GM21526 (cell line): ENCODE results near the gene FTCD.
"Not testable (repeated sequence)": the region's sequence is repeated elsewhere in the genome, so short reads cannot be mapped to it uniquely, and the experiment has no call there.

Source experiments
- ATAC-seq: cut with Tn5 transposase; IDR thresholded peaks from one replicate; pipeline ENCODE4 v1.9.1; 2021; ENCODE audit warnings: moderate library complexity; ENCODE audit not compliant: unreplicated experiment, low FRiP score

The FTCD gene

DNA sequence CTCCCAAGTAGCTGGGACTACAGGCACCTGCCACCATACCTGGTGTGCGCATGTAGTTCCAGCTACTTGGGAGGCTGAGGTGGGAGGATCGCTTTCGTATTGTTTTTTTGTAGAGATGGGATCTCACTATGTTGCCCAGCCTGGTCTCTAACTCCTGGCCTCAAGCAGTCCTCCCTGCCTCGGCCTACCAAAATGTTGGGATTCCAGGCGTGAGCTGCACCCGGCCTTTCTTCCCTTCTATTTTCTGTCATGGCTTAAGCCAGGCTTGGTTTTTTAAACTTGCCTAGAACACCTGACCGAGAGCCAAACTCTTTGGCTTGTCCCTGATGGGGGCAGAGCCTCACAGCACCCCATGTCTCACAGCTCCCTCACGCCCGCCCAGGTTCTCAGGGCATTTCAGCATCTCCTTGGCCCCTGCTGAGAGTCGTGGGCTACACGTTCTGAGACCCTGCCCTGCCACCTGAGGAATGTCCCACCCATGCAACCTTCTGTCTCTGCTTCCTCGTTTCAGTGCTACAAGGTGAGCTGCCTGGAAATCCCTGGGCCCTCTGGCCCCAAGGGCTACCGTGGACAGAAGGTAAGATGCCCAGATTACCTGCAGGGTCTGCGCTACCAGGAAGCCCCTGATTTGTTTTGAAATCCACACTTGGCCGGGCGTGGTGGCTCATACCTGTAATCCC is 41.7 kb downstream of the FTCD start:
- no peak for ATAC-seq

DNA sequence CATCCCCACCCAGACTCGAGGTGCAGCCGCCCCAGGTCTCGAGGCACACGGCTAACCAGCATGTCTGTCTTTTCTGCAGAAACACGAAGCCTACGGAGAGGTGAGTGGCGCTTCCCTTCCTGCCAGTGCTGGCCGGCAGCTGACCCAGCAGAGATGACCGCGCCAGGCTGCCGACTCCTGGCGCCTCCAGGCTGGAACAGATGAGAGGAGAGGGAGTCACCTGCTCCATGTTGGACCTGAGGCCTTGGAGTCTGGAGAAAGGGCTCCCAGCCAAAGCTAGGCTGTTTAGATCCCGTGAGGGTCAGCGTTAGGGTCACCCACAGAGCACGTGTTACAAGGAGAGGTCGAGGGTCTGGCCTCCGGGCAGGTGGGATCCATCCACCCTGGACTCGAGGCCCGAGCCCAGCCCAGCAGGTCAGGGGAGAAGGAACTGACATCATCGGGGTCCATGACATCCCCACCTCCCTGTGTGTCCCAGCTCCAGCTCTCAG is 42.6 kb downstream of the FTCD start:
- ATAC-seq, result no peak

DNA sequence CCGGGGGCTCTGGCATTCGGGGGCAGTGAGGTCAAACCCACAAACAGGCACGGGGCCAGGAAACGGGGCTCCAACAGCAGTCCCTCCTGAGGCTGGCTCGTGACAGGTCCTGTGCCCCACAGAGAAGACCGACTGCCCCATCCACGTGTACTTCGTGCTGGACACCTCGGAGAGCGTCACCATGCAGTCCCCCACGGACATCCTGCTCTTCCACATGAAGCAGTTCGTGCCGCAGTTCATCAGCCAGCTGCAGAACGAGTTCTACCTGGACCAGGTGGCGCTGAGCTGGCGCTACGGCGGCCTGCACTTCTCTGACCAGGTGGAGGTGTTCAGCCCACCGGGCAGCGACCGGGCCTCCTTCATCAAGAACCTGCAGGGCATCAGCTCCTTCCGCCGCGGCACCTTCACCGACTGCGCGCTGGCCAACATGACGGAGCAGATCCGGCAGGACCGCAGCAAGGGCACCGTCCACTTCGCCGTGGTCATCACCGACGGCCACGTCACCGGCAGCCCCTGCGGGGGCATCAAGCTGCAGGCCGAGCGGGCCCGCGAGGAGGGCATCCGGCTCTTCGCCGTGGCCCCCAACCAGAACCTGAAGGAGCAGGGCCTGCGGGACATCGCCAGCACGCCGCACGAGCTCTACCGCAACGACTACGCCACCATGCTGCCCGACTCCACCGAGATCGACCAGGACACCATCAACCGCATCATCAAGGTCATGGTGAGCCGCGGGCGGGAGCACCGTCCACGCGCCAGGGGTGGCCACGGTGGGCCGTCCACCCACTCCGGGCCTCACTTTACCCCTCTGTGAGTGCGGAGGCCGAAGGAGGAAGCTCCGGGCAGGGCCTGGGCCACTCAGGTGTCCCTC is 43.3 kb downstream of the FTCD start:
- no peak for ATAC-seq

DNA sequence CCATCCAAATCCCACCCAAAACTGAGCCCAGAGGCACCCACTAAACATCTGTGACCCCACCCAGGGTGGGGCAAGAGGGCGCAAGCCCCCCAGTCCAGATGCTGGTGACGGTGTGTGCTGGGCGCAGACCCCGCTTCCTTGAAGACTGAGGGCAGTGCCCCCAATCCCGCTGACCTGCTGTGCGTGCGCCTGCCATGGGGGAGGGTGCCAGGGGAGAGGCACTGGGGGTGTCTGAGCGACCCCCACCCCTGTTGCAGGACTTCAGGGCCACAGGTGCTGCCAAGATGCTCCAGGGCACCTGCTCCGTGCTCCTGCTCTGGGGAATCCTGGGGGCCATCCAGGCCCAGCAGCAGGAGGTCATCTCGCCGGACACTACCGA is 44.2 kb downstream of the FTCD start:
- ATAC-seq, result no peak

DNA sequence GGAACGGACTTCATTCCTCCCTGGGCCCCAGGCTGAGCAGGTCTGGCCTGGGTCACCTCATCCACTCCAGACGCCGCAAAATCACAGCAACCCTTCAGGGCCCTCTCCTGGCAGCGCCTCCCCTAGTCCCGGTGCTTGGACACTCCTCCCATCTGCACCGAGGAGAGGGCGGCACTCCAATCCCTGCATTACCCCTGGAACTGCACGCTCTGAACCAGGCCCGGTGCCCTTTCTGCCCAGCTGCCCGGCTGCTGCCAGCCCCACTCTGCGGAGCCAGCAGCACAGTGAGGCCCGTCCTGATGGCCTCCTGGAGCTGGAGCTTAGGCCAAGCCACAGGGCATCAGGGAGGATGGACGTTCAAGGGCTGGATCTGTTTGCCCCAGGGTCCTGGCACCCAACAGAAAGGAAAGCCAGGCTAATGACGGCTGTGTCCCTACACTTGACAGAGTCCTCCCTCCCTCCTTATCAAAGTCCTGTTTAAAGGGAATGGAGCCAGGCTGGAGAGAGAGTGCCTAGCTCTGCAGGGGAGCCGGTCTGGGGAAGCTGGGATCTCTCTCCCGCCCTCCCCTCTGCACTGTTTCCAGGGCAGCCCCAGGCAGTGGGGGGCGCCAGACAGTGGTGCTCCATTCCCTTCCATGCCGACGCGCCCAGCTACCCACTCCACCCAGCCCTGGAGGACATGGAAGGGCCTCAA is 44.7 kb downstream of the FTCD start:
- no peak for ATAC-seq

DNA sequence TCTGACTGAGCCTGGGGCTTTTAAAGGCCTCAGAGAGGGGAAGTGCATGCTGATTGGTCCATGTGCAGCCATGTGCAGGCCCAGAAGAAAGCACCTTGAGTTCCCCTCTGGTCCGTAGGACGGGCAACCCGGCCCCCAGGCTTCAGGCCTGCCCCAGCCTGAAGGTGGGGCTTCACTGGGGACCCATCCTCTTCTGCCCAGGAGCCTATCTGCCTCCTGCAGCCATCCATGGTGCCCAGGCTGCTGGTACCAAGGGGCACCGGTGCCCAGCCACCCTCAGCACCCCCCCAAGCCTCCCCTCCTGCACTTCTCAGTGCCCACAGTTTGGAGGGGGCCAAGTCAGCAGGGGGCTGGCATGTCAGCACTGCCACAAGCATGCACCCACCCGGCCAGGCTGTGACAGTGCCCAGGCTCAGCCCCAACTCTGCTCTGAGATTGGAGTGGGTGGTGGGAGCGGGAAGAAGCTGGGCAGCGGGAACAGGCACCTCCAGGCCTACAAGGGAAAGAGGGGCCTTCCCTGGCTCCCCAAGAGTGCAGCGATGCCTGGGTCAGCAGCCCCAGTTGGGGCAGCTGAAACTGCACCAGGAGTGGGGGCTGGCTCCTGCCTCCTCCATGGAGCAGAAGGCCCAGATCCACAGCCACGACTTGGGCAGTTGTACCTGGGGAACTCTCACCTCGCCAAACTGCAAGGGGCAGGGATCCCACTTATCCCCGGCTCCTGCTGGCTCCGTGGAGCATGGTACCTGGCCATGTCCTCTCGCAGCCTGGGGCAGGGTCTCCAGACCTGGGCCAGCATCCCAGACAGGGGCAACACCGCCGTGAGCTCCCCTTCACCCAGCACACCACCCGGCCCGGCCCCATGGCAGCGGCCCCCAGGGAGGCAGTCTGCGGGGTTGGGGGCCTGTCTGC is 45.8 kb downstream of the FTCD start:
- no peak for ATAC-seq

DNA sequence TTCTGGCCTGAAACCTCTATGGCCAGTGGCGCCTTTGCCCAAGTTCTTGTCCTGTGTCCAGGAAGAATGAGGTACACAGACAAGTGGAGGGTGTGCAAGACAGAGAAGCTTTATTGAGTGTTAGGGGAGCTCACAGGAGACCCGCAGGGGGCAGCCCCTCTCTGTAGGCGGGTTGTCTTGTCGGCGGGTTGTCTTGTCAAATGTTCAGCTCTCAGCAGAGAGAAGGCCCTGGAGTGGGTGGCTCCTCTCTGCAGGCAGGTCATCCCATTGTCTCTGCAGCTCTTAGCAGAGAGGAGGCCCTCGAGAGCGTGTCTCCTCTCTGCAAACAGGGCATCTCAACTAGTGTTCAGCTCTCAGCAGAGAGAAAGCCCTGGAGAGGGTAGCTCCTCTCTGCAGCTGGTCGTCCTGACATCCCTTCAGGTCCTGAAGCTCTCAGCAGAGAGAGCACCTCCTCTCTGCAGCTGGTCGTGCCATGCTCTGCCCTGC is 46.5 kb downstream of the FTCD start:
- no peak for ATAC-seq

DNA sequence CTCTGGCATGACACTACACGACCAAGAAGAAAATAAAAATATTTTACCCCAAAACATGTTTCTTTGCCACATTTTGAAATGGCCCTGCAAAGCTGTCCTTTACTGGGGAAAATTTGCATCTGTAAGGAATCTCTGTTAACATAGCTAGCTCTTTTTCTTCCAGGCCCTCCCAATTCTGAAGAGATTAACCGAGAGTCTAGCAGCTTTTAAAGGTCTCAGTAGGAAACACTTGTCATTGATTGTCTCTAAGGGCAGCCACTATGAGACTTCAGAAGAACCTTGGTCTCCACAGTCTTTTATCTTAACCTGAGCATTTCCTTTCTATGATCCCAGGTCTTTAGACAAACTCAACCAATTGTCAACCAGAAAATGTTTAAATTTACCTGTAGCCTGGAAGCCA is 48.0 kb downstream of the FTCD start:
- ATAC-seq, result not testable (repeated sequence)

DNA sequence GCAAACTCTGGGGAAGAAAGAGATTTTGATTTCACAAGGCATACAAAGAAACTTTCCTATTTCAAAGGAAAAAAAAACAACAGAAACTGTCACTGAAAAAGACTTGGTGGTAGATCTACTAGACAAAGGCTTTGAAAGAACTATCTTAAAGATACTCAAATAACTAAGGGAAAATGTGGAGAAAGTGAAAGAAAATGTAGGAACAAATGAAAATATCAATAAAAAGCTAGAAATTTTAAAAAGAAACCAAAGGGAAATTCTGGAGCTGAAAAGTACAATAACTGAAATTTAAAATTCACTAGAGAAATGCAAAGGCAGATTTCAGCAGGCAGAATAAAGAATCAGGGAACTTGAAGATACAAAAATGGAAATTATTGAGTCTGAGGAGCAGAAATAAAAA is 51.3 kb downstream of the FTCD start:
- ATAC-seq, result no peak

DNA sequence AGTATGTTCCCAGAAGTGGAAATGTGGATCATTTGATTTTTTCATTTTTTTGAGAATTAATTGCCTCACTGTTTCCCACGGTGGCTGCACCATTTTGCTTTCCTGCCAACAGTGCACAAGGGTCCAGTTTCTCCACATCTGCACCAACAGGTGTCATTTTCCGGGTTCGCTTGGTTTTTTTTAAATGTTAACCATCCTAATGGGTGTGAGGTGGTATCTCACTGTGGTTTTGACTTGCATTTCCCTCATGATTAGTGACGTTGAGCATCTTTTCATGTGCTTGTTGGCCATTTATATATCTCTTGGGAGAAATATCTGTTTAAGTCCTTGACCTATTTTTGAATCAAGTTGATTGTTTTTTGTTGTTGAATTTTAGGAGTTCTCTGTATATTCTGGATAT is 54.5 kb downstream of the FTCD start:
- ATAC-seq, result no peak

DNA sequence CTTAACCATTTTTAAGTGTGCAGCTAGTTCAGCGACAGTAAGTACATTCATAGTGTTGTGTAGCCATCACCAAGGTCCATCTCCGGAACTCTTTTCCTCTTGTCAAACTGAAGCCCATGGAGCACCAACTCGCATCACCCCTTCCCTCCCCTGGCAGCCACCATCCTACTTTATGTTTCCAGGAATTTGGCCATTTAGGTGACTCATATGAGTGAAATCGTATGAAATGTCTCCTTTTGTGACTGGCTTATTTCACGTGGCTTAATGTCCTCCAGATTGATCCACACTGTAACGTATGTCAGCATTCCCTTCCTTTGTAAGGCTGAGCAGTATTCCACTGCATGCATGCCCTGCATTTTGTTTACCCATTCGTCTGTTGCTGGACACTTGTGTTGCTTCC is 55.0 kb downstream of the FTCD start:
- ATAC-seq, result no peak

DNA sequence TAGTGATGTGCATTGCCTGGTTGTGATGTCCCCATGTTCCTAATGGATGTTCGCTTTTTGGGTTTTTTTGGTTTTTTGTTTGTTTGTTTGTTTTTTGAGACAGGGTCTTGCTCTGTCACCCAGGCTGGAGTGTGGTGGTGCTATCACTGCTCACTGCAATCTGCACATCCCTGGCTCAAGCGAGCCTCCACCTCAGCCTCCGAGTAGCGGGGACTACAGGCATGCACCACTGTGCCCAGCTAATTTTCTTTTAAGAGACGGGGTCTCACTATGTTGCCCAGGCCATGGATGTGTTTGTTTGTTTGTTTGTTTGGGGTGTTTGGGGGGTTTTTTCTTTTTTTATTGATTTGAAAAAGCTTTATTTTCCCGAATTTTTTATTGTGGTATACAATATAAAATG is 55.4 kb downstream of the FTCD start:
- ATAC-seq, result no peak

DNA sequence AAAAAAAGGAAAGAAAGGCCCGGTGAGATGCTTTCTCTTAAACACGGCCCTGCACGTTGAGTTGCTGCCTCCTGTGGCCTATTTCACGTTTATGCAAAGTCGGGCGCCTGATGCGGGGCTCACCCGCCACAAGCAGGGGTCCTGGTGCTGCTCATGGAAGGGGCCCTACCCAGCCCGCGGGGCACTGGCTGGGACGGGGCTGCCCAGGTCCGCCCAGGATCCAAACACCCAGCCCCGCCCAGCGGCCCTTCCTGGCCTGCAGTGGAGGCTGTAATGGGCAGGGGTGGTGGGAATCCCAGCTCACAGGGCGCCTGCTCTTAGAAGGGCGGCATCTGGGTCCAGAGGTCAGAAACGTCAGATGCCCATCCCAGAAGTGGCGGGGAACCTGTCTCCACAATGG is 55.9 kb downstream of the FTCD start:
- no peak for ATAC-seq

DNA sequence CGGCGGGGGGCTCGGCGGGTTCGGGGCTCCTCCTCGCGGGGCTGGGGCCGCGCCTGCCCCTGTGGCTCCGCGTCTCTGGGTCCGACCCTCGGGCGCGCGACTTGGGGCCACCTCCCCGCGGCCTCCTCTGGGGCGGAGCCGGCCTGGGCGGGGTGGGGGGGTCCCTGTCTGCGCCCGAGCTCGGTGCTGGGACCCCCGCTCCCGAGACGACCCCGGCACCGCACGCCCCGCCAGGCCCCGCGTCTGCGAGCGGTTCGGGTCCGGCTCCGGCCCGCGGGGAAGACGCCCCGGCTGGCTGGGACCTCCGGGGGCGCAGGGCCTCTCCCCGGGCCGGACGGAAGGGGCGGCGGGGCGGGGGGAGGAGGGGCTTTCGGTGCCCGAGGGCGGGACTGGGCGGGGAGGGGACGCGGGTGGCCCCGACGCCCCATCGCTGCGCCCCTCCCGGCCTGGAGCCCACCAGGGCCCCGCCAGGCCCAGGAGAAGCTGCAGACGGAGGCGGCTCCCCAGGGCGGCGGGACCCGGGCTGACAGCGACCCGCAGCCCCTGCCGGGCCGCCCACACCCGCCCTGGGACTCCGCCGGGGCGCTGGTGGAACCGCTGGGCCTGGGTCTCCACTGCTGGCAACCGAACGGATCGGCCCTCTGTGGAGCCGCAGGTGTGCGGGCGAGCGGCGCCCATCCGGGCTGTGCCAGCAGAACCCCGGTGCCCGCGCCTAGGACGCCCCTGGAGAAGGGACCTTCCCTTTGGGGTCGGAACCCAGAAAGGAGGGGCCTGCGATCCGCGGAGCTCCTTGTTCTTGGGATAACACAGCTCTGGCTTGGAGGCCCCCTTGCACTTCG is 56.9 kb downstream of the FTCD start:
- ATAC-seq, result no peak

DNA sequence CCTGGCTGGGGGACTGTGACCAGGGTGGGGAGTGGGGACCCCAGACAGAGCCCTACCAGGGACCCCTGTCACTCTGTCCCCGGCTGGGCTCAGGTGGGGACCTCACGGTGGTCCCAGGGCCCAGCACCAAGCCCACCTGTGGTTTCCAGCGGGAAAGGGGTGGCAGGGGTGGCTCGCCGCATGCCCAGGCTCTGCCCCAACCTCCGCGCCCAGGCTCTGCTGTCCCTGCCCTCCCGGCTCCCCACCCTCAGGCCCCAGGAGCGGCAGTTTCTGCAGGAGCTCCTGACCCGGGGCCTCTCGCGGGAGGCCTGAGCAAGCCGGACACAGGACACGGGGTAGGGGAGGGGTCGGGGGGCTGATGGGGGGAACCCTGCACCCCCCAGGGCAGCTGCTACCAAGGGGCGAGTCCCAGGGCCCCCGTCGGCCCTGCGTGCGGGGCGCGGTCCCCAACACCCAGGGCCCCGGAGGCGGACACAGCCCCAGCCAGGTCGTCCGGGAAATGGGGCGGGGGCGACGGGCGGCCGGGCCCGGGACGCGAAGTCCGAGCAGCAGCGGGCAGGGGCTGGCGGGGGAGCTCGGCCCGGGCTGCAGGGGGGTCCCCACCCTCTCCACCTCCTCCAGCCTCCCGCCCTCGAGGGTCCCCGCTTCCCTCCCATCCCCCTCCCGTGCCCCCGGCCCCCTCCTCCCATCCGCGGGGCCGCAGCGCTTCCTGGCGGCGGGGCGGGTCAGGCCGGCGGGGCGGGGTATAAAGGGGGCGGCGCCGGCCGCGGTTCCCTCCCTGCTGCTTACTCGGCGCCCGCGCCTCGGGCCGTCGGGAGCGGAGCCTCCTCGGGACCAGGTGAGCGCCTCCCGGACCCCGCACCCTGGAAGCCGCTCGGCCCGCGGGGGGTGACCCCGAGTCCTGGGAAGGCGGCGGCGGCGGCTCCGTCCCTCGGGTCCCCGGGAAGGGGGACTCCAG is 57.8 kb downstream of the FTCD start, which contains the start of gene COL6A2:
TSS of gene COL6A2 (plus strand) at position 777 of the 958 bp plus-strand sequence.
- no peak for ATAC-seq

DNA sequence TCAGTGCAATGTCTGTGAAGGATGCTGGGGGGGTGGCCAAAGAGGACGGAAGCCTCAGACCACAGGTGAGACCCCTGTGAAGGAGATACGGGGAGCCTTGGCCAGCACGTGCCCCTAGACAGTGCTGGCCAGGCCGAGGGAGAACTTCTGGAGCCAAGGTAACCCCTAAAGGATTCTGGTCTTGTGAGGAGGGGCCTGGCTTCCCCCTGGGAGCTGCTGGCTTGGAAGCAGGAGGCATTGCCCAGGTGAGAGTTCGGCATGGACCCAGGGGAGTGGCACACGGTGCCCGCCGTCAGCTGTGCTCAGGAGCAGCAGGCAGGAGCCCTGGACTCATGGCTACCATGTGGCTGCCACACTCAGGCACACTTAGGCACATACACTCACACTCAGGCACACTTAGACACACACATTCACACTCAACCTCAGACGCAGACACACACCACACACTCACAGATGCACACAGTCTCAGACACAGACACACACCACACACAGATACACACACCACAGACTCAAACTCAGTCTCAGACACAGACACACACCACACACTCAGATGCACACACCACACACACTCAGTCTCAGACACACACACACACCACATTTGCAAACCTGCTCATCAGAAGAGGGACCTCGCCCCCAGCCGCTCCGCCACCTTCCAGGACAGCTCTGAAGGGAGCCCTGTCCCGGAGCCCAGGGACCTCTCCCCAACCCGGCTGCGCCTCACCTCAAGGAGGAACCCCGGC is 58.6 kb downstream of the FTCD start:
- ATAC-seq, result no peak

DNA sequence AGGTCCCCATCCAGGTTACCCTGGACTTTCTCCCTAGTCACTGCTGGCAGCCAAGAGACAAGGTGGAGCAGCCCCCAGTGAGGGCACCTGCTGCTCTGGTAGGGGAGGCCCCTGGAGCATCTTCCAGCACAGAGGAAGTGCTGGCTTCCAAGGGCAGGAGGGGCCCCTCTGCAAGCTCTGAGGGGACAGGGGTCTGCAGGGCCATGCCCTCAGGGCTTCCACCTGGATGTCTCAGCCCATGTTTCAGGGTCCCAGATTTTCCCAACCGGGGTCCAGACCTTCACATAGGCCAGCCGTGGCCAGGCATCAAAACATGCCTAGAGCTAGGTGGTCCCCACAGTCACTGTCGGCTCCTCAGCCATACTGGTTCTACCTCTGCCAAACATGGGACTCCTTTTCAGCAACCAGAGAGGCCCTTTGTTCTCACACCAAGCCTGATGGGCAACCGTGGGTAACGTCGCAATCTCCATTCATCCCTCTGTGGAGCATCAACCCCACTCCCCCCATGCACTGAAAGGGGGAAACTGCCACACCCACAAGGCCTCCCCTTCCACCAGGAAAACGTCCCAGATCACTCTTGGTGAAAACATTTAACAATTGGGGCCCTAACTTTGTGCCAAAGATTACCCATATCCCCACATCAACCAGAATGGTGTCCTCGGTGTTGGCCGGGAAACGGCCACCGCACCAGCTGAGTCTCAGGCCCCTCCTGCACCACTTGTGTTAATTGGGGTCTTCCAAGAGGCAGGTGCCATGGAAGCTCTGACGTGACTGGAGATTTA is 59.4 kb downstream of the FTCD start:
- no peak for ATAC-seq
